Endothelial cell (in vitro differentiated cells): ENCODE data around the gene TKT. TPM values are rescaled to one million over a fixed set of nuclear protein-coding genes. Genes with fewer than 3 reads are reported as not detected.

Source experiments
- DNase-seq: peaks from one replicate; pipeline ENCODE4 v3.0.0; 2021; ENCODE audit warnings: low spot score
- H3K27ac Mint-ChIP-seq: one replicate; pipeline ENCODE4 v1.8.0; 2021; ENCODE audit warnings: mixed read lengths, inconsistent platforms; ENCODE audit not compliant: unreplicated experiment
- H3K27me3 Mint-ChIP-seq: one replicate; pipeline ENCODE4 v1.8.0; 2021; ENCODE audit warnings: mild to moderate bottlenecking, moderate library complexity, mixed read lengths, inconsistent platforms; ENCODE audit not compliant: unreplicated experiment
- H3K36me3 Mint-ChIP-seq: one replicate; pipeline ENCODE4 v1.8.0; 2021; ENCODE audit warnings: mild to moderate bottlenecking, low read depth, mixed read lengths, inconsistent platforms; ENCODE audit not compliant: unreplicated experiment
- H3K4me1 Mint-ChIP-seq: one replicate; pipeline ENCODE4 v1.8.0; 2021; ENCODE audit warnings: mild to moderate bottlenecking, mixed read lengths, inconsistent platforms; ENCODE audit not compliant: unreplicated experiment
- H3K4me3 Mint-ChIP-seq: one replicate; pipeline ENCODE4 v1.8.0; 2021; ENCODE audit warnings: mild to moderate bottlenecking, mixed read lengths, inconsistent platforms; ENCODE audit not compliant: unreplicated experiment
- H3K9me3 Mint-ChIP-seq: one replicate; pipeline ENCODE4 v1.8.0; 2021; ENCODE audit warnings: mixed read lengths, inconsistent platforms; ENCODE audit not compliant: unreplicated experiment
- total RNA-seq: library from RNA; stranded (reverse); fragmentation: NEBNext Ultra II Directional; extraction: Animal tissue kit (Norgen Biotek cat#: 25700); gene quantifications from one replicate; pipeline ENCODE4 v1.2.1, GENCODE V29; 2021; ENCODE audit not compliant: unreplicated experiment
- TF ChIP-seq, protein P1 (sequence below): fragments of 200-600 bp; sonication (generic); IDR thresholded peaks from one replicate; pipeline ENCODE4 v1.5.0; 2021; ENCODE audit warnings: antibody characterized with exemption; ENCODE audit not compliant: unreplicated experiment

Gene TKT
- total RNA-seq, 1 donor from 2014 or later: 305 TPM

DNA sequence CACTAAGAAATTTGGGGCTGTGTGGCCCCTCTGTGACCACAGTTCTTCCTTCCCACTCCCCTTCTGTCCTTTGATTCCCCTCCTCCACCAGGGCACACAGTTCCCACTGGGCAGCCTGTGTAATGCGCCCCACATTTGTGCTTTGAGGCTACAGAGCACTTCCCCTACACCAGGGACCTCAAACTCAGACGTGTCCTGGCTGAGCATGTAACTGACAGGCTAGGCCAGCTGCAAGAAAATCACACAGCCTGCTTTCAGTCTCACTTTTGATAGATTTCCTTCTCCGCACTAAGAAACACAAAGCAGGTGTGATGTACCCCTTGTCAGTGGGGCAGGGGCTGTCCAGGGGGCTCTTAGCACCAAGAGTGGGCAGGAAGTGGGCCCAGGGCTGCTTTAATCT is 65.2 kb downstream of the TKT start:
- no peak overlapping the region for H3K27ac Mint-ChIP-seq
- peaks cover 18% of the 10 kb centered on the region for H3K4me1 Mint-ChIP-seq
- DNase-seq: no peak
- peaks cover 6% of the 10 kb centered on the region for H3K27me3 Mint-ChIP-seq
- no peak overlapping the region for H3K4me3 Mint-ChIP-seq
- H3K36me3 Mint-ChIP-seq: peaks cover 12% of the 10 kb centered on the region
- TF ChIP-seq, protein P1, sequence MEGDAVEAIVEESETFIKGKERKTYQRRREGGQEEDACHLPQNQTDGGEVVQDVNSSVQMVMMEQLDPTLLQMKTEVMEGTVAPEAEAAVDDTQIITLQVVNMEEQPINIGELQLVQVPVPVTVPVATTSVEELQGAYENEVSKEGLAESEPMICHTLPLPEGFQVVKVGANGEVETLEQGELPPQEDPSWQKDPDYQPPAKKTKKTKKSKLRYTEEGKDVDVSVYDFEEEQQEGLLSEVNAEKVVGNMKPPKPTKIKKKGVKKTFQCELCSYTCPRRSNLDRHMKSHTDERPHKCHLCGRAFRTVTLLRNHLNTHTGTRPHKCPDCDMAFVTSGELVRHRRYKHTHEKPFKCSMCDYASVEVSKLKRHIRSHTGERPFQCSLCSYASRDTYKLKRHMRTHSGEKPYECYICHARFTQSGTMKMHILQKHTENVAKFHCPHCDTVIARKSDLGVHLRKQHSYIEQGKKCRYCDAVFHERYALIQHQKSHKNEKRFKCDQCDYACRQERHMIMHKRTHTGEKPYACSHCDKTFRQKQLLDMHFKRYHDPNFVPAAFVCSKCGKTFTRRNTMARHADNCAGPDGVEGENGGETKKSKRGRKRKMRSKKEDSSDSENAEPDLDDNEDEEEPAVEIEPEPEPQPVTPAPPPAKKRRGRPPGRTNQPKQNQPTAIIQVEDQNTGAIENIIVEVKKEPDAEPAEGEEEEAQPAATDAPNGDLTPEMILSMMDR: no peak
- H3K9me3 Mint-ChIP-seq: no peaks in the 10 kb centered on the region

DNA sequence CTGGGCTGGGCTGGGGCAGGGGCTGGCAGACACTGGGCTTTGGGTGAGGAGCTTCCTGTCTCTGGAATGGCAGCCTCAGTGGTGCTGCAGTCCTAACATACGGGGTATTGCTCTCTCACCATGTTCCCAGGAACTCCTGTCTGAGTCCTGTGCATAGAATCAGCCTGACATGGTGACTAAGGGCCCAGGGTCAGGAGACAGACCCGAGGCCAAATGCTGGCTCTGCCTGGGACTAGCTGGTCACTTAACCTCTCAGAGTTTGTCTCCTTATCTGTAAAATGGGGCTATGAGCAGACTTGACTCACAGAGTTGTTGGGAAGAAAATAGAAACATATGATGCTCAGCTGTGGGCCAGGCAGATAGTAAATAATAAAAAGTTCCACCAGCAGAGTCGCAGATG is 66.5 kb downstream of the TKT start:
- no peak overlapping the region for H3K27ac Mint-ChIP-seq
- peaks cover 18% of the 10 kb centered on the region for H3K36me3 Mint-ChIP-seq
- peaks cover 3% of the 10 kb centered on the region for H3K27me3 Mint-ChIP-seq
- DNase-seq: no peak
- no peak overlapping the region for H3K4me3 Mint-ChIP-seq
- peaks cover 18% of the 10 kb centered on the region for H3K4me1 Mint-ChIP-seq
- TF ChIP-seq, protein P1: no peak
- H3K9me3 Mint-ChIP-seq: no peaks in the 10 kb centered on the region

DNA sequence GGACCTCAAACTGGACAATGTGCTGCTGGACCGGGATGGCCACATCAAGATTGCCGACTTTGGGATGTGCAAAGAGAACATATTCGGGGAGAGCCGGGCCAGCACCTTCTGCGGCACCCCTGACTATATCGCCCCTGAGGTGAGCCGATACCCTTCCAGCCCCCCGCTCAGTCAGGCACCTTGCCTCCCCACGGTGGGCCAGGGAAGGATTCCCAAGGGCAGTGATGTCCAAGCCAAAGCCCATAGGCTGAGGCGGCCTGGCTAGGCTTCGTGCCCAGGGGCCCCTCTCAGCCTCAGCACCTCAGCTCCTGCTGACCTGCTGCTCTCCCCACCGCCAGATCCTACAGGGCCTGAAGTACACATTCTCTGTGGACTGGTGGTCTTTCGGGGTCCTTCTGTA is 67.1 kb downstream of the TKT start:
- TF ChIP-seq, protein P1: no peak
- H3K4me1 Mint-ChIP-seq: peaks cover 14% of the 10 kb centered on the region
- peaks cover 18% of the 10 kb centered on the region for H3K36me3 Mint-ChIP-seq

DNA sequence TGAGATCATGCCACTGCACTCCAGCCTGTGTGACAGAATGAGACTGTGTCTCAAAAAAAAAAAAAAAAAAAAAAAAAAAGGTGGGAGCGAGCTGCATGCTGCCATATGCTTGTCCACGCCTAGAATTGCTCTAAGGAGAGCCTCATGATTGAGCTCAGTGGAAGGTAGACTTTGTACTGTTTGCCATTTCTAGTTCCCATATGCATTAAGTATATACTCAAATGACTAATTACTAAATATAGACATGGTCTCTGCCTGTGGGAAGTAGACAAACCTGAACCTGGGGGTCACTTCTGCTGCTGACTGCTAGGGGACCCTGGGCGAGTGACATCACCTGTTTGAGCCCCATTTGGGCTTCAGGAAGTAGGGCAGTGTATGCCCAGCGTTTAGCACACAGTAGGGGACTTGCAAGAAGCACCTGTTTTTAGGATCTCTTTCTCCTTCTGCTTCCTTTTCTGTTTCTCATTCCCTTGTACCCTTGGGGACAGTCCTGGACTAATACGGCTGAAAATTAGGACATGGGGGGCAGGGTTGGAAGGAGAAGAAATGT is 67.6 kb downstream of the TKT start:
- Mint-ChIP-seq H3K36me3 (peaks cover 18% of the 10 kb centered on the region), H3K27ac (no peak overlapping the region), H3K4me1 (peaks cover 10% of the 10 kb centered on the region), H3K27me3 (peaks cover 5% of the 10 kb centered on the region), H3K4me3 (no peak overlapping the region), H3K9me3 (no peaks in the 10 kb centered on the region)
- TF ChIP-seq, protein P1: no peak
- DNase-seq: no peak

More for the DNA sequence above, 67.1 kb downstream of the TKT start:
- H3K4me3 Mint-ChIP-seq: no peak overlapping the region
- H3K9me3 Mint-ChIP-seq: no peaks in the 10 kb centered on the region
- no peak for DNase-seq
- H3K27me3 Mint-ChIP-seq: peaks cover 2% of the 10 kb centered on the region
- no peak overlapping the region for H3K27ac Mint-ChIP-seq

DNA sequence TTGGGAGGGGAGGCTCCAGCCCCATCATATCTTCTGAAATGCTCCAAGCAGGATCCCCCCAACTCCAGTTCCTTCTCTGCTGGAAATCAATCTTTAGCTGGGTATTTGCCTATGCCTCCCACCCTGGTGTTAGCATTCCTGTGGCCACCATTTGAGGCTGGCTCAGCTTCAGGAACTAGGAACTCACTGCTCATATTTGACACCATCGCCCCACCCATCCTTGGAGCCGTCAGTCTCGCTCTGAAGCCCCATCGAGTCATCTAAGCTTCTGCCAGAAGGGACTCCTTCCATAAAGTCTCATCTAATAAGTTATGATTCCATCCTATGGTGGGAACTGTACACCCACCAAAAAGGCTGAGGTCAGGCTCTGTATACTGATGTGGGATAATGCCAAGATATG is 68.4 kb downstream of the TKT start:
- Mint-ChIP-seq H3K4me3 (peak overlapping the region; percentile 25), H3K27me3 (peaks cover 4% of the 10 kb centered on the region), H3K4me1 (peaks cover 5% of the 10 kb centered on the region), H3K36me3 (peaks cover 18% of the 10 kb centered on the region), H3K27ac (no peak overlapping the region), H3K9me3 (no peaks in the 10 kb centered on the region)
- TF ChIP-seq, protein P1: no peak
- no peak for DNase-seq
